GM12878 (cell line): ENCODE measurements around the gene SLC28A1. TPM values are rescaled to one million over a fixed set of nuclear protein-coding genes. Genes with fewer than 3 reads are reported as not detected.

ENCODE experiments used
- ATAC-seq: fragments of 200-7000 bp; cut with Tn5 transposase; 3 replicates; pipeline ENCODE4 v1.9.1; 2020; ENCODE audit warnings: mild to moderate bottlenecking, moderate library complexity
- BruUV-seq: library from RNA; stranded (reverse); fragments of 400-500 nt; replicated peaks from 2 replicates; lab custom pipeline; 2021; lab: Mats Ljungman, UMichigan
- CTCF ChIA-PET: fragments of 300-600 bp; sonication (Branson Sonifier 250); formaldehyde crosslinking; extraction: SDS; loops from one replicate; lab custom pipeline; 2021; ENCODE audit warnings: inconsistent platforms; lab: Yijun Ruan, JAX
- POLR2A ChIA-PET: fragments of 350-600 bp; formaldehyde crosslinking; extraction: SDS; loops from one replicate; lab custom pipeline; 2021; ENCODE audit warnings: inconsistent platforms; lab: Charles Lee
- RAD21 ChIA-PET: fragments of 300-600 bp; sonication (Branson Sonifier 250); formaldehyde crosslinking; loops from one replicate; lab custom pipeline; 2023; ENCODE audit warnings: antibody characterized with exemption; ENCODE audit not compliant: unreplicated experiment; lab: Charles Lee
- SMC1A ChIA-PET: fragments of 300-600 bp; sonication (Branson Sonifier 250); formaldehyde crosslinking; loops from one replicate; lab custom pipeline; 2023; ENCODE audit not compliant: unreplicated experiment, uncharacterized antibody; lab: Charles Lee
- DNase-seq: peaks from one replicate; pipeline ENCODE4 v3.0.0-alpha.2; 2011; ENCODE audit warnings: low read depth, low spot score
- FAIRE-seq: peaks from 3 replicates; lab custom pipeline; 2011; peaks lifted over from hg19 to GRCh38; lab: Jason Lieb, UNC
- H2AFZ ChIP-seq: 2 replicates; pipeline ENCODE4 v1.6.0; 2011; ENCODE audit warnings: low read depth, low read length, control low read depth; ENCODE audit not compliant: control insufficient read depth
- H3K27ac ChIP-seq: 2 replicates; pipeline ENCODE4 v1.5.1; 2011; ENCODE audit warnings: control low read depth; ENCODE audit not compliant: control insufficient read depth, insufficient read depth
- H3K27me3 ChIP-seq, 2 experiments: replicated peaks in 1 of 2; 2 replicates each; pipeline versions ENCODE4 v1.6.0 to v1.6.1; 2011; ENCODE audit warnings: low read length in 1 of 2; ENCODE audit not compliant: control insufficient read depth in 2 of 2, insufficient read depth in 2 of 2
- H3K36me3 ChIP-seq, 2 experiments: 2 replicates each; pipeline ENCODE4 v1.5.1; 2011; ENCODE audit warnings: low read length in 1 of 2; ENCODE audit not compliant: control insufficient read depth in 2 of 2, insufficient read depth in 2 of 2
- H3K4me1 ChIP-seq: 2 replicates; pipeline ENCODE4 v1.6.1; 2011; ENCODE audit warnings: mild to moderate bottlenecking, low read length, moderate library complexity, mixed read lengths; ENCODE audit not compliant: control insufficient read depth, insufficient read depth
- H3K4me2 ChIP-seq: 2 replicates; pipeline ENCODE4 v1.6.0; 2011; ENCODE audit warnings: control low read depth; ENCODE audit not compliant: control insufficient read depth, insufficient read depth
- H3K4me3 ChIP-seq: fragments of 200-600 bp; sonication (generic); 2 replicates; pipeline ENCODE4 v1.5.1; 2016
- H3K79me2 ChIP-seq: 2 replicates; pipeline ENCODE4 v1.6.0; 2011; ENCODE audit warnings: low read length; ENCODE audit not compliant: control insufficient read depth, insufficient read depth
- H3K9ac ChIP-seq: 2 replicates; pipeline ENCODE4 v1.8.0; 2011; ENCODE audit warnings: low read length, control low read depth, mixed read lengths; ENCODE audit not compliant: control insufficient read depth, insufficient read depth
- H3K9me3 ChIP-seq: replicated peaks from 3 replicates; pipeline ENCODE4 v1.5.1; 2011; ENCODE audit warnings: mild to moderate bottlenecking, low read length; ENCODE audit not compliant: control insufficient read depth, insufficient read depth
- H4K20me1 ChIP-seq: 2 replicates; pipeline ENCODE4 v1.6.0; 2011; ENCODE audit not compliant: control insufficient read depth, insufficient read depth
- CBX3 ChIP-seq: fragments of 200-600 bp; sonication (generic); IDR thresholded peaks from 2 replicates; pipeline ENCODE4 v1.6.1; 2016; ENCODE audit warnings: low read depth, borderline replicate concordance
- CHD2 ChIP-seq: IDR thresholded peaks from 2 replicates; pipeline ENCODE4 v1.6.1; 2011; ENCODE audit warnings: low read depth, low read length, improper control_type of control experiment, borderline replicate concordance
- CHD4 ChIP-seq: fragments of 200-600 bp; sonication (generic); IDR thresholded peaks from 2 replicates; pipeline ENCODE4 v1.6.1; 2016; ENCODE audit warnings: mild to moderate bottlenecking
- CTCF ChIP-seq, 3 experiments: IDR thresholded peaks in 2 of 3; conservative IDR thresholded peaks in 1 of 3; 2 replicates each; pipeline ENCODE4 v1.5.1; 2011; ENCODE audit warnings: low read depth in 3 of 3, low read length in 3 of 3, mild to moderate bottlenecking in 3 of 3, control low read depth in 2 of 3, moderate library complexity in 2 of 3, inconsistent platforms in 1 of 3, mixed read lengths in 1 of 3; ENCODE audit not compliant: control insufficient read depth in 2 of 3, insufficient read depth in 1 of 3; ENCODE audit errors: extremely low read depth in 1 of 3
- FOS ChIP-seq: IDR thresholded peaks from 3 replicates; pipeline ENCODE4 v1.6.1; 2011; ENCODE audit warnings: borderline replicate concordance; ENCODE audit not compliant: insufficient read length; ENCODE audit errors: extremely low read depth
- NFIC ChIP-seq: IDR thresholded peaks from 2 replicates; pipeline ENCODE4 v1.6.1; 2012; ENCODE audit warnings: low read depth, mild to moderate bottlenecking, inconsistent platforms, low read length, moderate library complexity
- SPI1 ChIP-seq: IDR thresholded peaks from 2 replicates; pipeline ENCODE4 v1.6.1; 2011; ENCODE audit warnings: low read depth, mild to moderate bottlenecking, low read length, moderate library complexity, borderline replicate concordance; ENCODE audit not compliant: insufficient read depth
- TAF1 ChIP-seq: IDR thresholded peaks from 2 replicates; pipeline ENCODE4 v1.6.1; 2011; ENCODE audit warnings: mild to moderate bottlenecking, low read depth, low read length, borderline replicate concordance
- WGBS: methylation state at CpG from one replicate; pipeline ENCODE4 v1.1.6; 2016; ENCODE audit warnings: low lambda C conversion rate; ENCODE audit not compliant: insufficient replicate concordance, insufficient coverage; ENCODE audit errors: missing lambda C conversion rate; 5-methylcytosine and 5-hydroxymethylcytosine counted together
- in situ Hi-C: fragments of 300-500 bp; cut with MboI; formaldehyde crosslinking; loops from 9 replicates; pipeline ENCODE4 v1.14.3; 2018; ENCODE audit warnings: mixed read lengths
- intact Hi-C: fragments of 100-400 bp; cut with micrococcal nuclease; formaldehyde crosslinking; loops from one replicate; pipeline ENCODE4 v1.14.2; 2022; ENCODE audit not compliant: unreplicated experiment
- polyA plus RNA-seq, 11 experiments: library from polyadenylated mRNA; depleted of rRNA in 4 of 11; unstranded in 6 of 11; stranded (reverse) in 5 of 11; fragments of >200 nt; fragmentation: Nextera tagmentation in 4 of 11; fragmentation: Illumina TruSeq in 1 of 11; extraction: Ambion mirVana in 4 of 11; extraction: Trizol in 1 of 11; gene quantifications; 1 replicate in 1 of 11; 2 replicates in 10 of 11; pipeline versions ENCODE4 v1.2.1 to v1.2.3, GENCODE V29; 2011 to 2016; ENCODE audit warnings: inconsistent platforms in 2 of 11, missing spikeins in 2 of 11, low read depth in 1 of 11
- total RNA-seq, 4 experiments: library from RNA; depleted of rRNA in 3 of 4; stranded (reverse); fragments of >200 nt in 3 of 4; fragmentation: Illumina TruSeq in 1 of 4; extraction: Trizol in 1 of 4; gene quantifications; 2 replicates each; pipeline versions ENCODE4 v1.2.1 to v1.2.3, GENCODE V29; 2013 to 2021
- TF ChIP-seq, protein P1 (sequence below): fragments of 450-650 bp; IDR thresholded peaks from 2 replicates; pipeline ENCODE4 v1.6.1; 2016; ENCODE audit warnings: mild to moderate bottlenecking

SLC28A1 gene
- total and polyA plus RNA-seq, 10 of the 15 experiments (the other 5 are each of a cell fraction or from before 2014, with no cell fraction given): not detected

- no peaks in the 10 kb centered on the region for H3K9me3 ChIP-seq
- no peak overlapping the region for H2AFZ ChIP-seq
- in situ Hi-C loops: no loop called here
- no peaks in the 10 kb centered on the region for H3K4me1 ChIP-seq
- H4K20me1 ChIP-seq: no peaks in the 10 kb centered on the region
- DNase-seq (no peak), FAIRE-seq (no peak), ATAC-seq (no peak)
- WGBS: 24% methylated on average over 7 of the region's 7 CpGs
- ChIA-PET CTCF (interaction anchor here (0.9 to 2.7 kb wide), 4 partner anchors 47 to 293 kb away, joined by 4 to 12 read pairs (median 5); no protein-coding TSS in a partner anchor), SMC1A (interaction anchor here (1.1 kb wide), 1 partner anchor 44 kb away, joined by 3 read pairs; no protein-coding TSS in a partner anchor), RAD21 (interaction anchor here (1.6 kb wide), 1 partner anchor 47 kb away, joined by 5 read pairs; no protein-coding TSS in a partner anchor), POLR2A (no interaction called here)
- H3K4me2 ChIP-seq: no peak overlapping the region
- no peaks in the 10 kb centered on the region for H3K79me2 ChIP-seq
- 0 out of 4 replicates have a peak, but pooled peaks cover 0 to 2% of the 10 kb centered on the region in 2 experiments for H3K27me3 ChIP-seq
- TF ChIP-seq NFIC: no peak
- no peak for TF ChIP-seq CHD2
- no peak for TF ChIP-seq CBX3
- TF ChIP-seq CHD4: no peak
- TF ChIP-seq CTCF (IDR thresholded peaks at IDR 0.05 in 2 of 3, conservative IDR thresholded peaks at IDR 0.05 in 1 of 3; ENCODE audit: control insufficient read depth in 2 of 3, extremely low read depth in 1 of 3, insufficient read depth in 1 of 3, low read depth in 3 of 3, low read length in 3 of 3): no peak
- TF ChIP-seq FOS: no peak
- TF ChIP-seq, protein P1, sequence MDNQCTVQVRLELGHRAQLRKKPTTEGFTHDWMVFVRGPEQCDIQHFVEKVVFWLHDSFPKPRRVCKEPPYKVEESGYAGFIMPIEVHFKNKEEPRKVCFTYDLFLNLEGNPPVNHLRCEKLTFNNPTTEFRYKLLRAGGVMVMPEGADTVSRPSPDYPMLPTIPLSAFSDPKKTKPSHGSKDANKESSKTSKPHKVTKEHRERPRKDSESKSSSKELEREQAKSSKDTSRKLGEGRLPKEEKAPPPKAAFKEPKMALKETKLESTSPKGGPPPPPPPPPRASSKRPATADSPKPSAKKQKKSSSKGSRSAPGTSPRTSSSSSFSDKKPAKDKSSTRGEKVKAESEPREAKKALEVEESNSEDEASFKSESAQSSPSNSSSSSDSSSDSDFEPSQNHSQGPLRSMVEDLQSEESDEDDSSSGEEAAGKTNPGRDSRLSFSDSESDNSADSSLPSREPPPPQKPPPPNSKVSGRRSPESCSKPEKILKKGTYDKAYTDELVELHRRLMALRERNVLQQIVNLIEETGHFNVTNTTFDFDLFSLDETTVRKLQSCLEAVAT: no peak
- no peak for TF ChIP-seq TAF1
- no peak for TF ChIP-seq SPI1
- no TSS peak for BruUV-seq
- no peak overlapping the region for H3K27ac ChIP-seq
- intact Hi-C loops: no loop called here
- H3K36me3 ChIP-seq: no peaks in the 10 kb centered on the region
- no peak overlapping the region for H3K4me3 ChIP-seq
- no peak overlapping the region for H3K9ac ChIP-seq
Observed at GRCh38 chr15:84881520-84881830, 3.0 kb upstream of the SLC28A1 start.
